Measurements from ENCODE around the gene ZNF175. TPM values are rescaled to one million over a fixed set of nuclear protein-coding genes. Genes with fewer than 3 reads are reported as not detected.

Gene ZNF175
- total and polyA plus RNA-seq, 10 of the 15 experiments (the other 5 are each of a cell fraction or from before 2014, with no cell fraction given) = 1.5 to 12.0 (median 4.1) TPM

DNA sequence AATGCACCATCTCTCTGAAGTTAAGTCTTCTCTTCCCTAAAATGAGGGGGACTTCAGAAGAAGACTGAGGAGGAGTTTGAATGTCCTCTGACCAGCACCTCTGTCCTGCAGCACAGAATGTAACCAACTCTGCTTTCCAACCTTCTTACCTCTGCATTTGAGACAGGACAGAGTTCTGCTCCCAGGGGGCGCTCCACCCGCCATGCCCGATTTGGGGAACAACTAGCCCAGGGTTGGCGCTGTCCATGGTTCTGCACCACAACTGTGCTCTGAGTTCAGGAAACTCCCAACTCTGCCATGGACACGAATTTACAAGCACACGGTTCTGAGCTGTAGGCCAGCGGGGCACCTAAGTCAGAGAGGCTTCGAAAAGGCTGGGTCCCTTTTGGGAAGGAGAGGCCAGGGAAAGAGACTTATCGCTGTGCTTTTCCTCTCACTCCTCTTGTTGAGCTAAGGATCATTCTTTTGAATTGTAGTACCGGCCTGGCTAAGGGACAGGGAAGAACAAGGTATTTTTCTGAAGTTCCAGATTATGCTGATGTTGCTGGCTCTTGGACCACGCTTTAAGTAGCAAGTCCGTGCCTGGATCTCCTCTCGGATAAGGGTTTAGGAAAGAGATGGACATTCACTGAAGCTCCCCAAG is 37.0 kb downstream of the ZNF175 start (continued):
- TF ChIP-seq, protein P1, sequence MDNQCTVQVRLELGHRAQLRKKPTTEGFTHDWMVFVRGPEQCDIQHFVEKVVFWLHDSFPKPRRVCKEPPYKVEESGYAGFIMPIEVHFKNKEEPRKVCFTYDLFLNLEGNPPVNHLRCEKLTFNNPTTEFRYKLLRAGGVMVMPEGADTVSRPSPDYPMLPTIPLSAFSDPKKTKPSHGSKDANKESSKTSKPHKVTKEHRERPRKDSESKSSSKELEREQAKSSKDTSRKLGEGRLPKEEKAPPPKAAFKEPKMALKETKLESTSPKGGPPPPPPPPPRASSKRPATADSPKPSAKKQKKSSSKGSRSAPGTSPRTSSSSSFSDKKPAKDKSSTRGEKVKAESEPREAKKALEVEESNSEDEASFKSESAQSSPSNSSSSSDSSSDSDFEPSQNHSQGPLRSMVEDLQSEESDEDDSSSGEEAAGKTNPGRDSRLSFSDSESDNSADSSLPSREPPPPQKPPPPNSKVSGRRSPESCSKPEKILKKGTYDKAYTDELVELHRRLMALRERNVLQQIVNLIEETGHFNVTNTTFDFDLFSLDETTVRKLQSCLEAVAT (IDR thresholded peaks at IDR 0.05) = no peak
- TF ChIP-seq POLR2AphosphoS5 (IDR thresholded peaks at IDR 0.05; ENCODE audit: low read length) = no peak
- TF ChIP-seq PAX5 (IDR thresholded peaks at IDR 0.05; ENCODE audit: borderline replicate concordance, low read depth, low read length) = no peak
- TF ChIP-seq CBX5 (IDR thresholded peaks at IDR 0.05; ENCODE audit: low read depth) = 0 out of 2 replicates have a peak, but pooled peaks have one; percentile 64
- peak; percentile 68 for TF ChIP-seq SMC3 (IDR thresholded peaks at IDR 0.05; ENCODE audit: borderline replicate concordance, low read length)
- no peak for TF ChIP-seq ZNF207 (IDR thresholded peaks at IDR 0.05; ENCODE audit: borderline replicate concordance)
- no peak for TF ChIP-seq SMAD1 (IDR thresholded peaks at IDR 0.05; ENCODE audit: low read depth, partially characterized antibody)
- no peak for TF ChIP-seq ASH2L (IDR thresholded peaks at IDR 0.05; ENCODE audit: borderline replicate concordance, low read depth)
- TF ChIP-seq NFXL1 (IDR thresholded peaks at IDR 0.05; ENCODE audit: borderline replicate concordance) = no peak
- TF ChIP-seq, protein P2, sequence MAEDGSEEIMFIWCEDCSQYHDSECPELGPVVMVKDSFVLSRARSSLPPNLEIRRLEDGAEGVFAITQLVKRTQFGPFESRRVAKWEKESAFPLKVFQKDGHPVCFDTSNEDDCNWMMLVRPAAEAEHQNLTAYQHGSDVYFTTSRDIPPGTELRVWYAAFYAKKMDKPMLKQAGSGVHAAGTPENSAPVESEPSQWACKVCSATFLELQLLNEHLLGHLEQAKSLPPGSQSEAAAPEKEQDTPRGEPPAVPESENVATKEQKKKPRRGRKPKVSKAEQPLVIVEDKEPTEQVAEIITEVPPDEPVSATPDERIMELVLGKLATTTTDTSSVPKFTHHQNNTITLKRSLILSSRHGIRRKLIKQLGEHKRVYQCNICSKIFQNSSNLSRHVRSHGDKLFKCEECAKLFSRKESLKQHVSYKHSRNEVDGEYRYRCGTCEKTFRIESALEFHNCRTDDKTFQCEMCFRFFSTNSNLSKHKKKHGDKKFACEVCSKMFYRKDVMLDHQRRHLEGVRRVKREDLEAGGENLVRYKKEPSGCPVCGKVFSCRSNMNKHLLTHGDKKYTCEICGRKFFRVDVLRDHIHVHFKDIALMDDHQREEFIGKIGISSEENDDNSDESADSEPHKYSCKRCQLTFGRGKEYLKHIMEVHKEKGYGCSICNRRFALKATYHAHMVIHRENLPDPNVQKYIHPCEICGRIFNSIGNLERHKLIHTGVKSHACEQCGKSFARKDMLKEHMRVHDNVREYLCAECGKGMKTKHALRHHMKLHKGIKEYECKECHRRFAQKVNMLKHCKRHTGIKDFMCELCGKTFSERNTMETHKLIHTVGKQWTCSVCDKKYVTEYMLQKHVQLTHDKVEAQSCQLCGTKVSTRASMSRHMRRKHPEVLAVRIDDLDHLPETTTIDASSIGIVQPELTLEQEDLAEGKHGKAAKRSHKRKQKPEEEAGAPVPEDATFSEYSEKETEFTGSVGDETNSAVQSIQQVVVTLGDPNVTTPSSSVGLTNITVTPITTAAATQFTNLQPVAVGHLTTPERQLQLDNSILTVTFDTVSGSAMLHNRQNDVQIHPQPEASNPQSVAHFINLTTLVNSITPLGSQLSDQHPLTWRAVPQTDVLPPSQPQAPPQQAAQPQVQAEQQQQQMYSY (CRISPR knock-in tag; IDR thresholded peaks at IDR 0.05) = no peak
- no peak for TF ChIP-seq TARDBP (IDR thresholded peaks at IDR 0.05; ENCODE audit: borderline replicate concordance)
- TF ChIP-seq, protein P3, sequence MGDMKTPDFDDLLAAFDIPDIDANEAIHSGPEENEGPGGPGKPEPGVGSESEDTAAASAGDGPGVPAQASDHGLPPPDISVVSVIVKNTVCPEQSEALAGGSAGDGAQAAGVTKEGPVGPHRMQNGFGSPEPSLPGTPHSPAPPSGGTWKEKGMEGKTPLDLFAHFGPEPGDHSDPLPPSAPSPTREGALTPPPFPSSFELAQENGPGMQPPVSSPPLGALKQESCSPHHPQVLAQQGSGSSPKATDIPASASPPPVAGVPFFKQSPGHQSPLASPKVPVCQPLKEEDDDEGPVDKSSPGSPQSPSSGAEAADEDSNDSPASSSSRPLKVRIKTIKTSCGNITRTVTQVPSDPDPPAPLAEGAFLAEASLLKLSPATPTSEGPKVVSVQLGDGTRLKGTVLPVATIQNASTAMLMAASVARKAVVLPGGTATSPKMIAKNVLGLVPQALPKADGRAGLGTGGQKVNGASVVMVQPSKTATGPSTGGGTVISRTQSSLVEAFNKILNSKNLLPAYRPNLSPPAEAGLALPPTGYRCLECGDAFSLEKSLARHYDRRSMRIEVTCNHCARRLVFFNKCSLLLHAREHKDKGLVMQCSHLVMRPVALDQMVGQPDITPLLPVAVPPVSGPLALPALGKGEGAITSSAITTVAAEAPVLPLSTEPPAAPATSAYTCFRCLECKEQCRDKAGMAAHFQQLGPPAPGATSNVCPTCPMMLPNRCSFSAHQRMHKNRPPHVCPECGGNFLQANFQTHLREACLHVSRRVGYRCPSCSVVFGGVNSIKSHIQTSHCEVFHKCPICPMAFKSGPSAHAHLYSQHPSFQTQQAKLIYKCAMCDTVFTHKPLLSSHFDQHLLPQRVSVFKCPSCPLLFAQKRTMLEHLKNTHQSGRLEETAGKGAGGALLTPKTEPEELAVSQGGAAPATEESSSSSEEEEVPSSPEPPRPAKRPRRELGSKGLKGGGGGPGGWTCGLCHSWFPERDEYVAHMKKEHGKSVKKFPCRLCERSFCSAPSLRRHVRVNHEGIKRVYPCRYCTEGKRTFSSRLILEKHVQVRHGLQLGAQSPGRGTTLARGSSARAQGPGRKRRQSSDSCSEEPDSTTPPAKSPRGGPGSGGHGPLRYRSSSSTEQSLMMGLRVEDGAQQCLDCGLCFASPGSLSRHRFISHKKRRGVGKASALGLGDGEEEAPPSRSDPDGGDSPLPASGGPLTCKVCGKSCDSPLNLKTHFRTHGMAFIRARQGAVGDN (IDR thresholded peaks at IDR 0.05) = no peak
- TF ChIP-seq, protein P4, sequence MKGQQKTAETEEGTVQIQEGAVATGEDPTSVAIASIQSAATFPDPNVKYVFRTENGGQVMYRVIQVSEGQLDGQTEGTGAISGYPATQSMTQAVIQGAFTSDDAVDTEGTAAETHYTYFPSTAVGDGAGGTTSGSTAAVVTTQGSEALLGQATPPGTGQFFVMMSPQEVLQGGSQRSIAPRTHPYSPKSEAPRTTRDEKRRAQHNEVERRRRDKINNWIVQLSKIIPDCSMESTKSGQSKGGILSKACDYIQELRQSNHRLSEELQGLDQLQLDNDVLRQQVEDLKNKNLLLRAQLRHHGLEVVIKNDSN (IDR thresholded peaks at IDR 0.05; ENCODE audit: borderline replicate concordance, extremely low read length, insufficient read depth, low read depth, low read length) = no peak
- peak; percentile 82 for TF ChIP-seq EED (IDR thresholded peaks at IDR 0.05; ENCODE audit: low read depth)
- TF ChIP-seq SREBF2 (IDR thresholded peaks at IDR 0.05; ENCODE audit: low read length) = no peak
- TF ChIP-seq NRF1 (conservative IDR thresholded peaks at IDR 0.05; ENCODE audit: low read depth, low read length) = no peak
